GM12878 (cell line): Measurements from ENCODE around the gene KATNB1. TPM values are rescaled to one million over a fixed set of nuclear protein-coding genes. Genes with fewer than 3 reads are reported as not detected.

Experiments used
- ATAC-seq: fragments of 200-7000 bp; cut with Tn5 transposase; 3 replicates; pipeline ENCODE4 v1.9.1; 2020; ENCODE audit warnings: mild to moderate bottlenecking, moderate library complexity
- BruUV-seq: library from RNA; stranded (reverse); fragments of 400-500 nt; replicated peaks from 2 replicates; lab custom pipeline; 2021; lab: Mats Ljungman, UMichigan
- CTCF ChIA-PET: fragments of 300-600 bp; sonication (Branson Sonifier 250); formaldehyde crosslinking; extraction: SDS; loops from one replicate; lab custom pipeline; 2021; ENCODE audit warnings: inconsistent platforms; lab: Yijun Ruan, JAX
- POLR2A ChIA-PET: fragments of 350-600 bp; formaldehyde crosslinking; extraction: SDS; loops from one replicate; lab custom pipeline; 2021; ENCODE audit warnings: inconsistent platforms; lab: Charles Lee
- RAD21 ChIA-PET: fragments of 300-600 bp; sonication (Branson Sonifier 250); formaldehyde crosslinking; loops from one replicate; lab custom pipeline; 2023; ENCODE audit warnings: antibody characterized with exemption; ENCODE audit not compliant: unreplicated experiment; lab: Charles Lee
- SMC1A ChIA-PET: fragments of 300-600 bp; sonication (Branson Sonifier 250); formaldehyde crosslinking; loops from one replicate; lab custom pipeline; 2023; ENCODE audit not compliant: unreplicated experiment, uncharacterized antibody; lab: Charles Lee
- DNase-seq: peaks from one replicate; pipeline ENCODE4 v3.0.0-alpha.2; 2011; ENCODE audit warnings: low read depth, low spot score
- FAIRE-seq: peaks from 3 replicates; lab custom pipeline; 2011; peaks lifted over from hg19 to GRCh38; lab: Jason Lieb, UNC
- H2AFZ ChIP-seq: 2 replicates; pipeline ENCODE4 v1.6.0; 2011; ENCODE audit warnings: low read depth, low read length, control low read depth; ENCODE audit not compliant: control insufficient read depth
- H3K27ac ChIP-seq: 2 replicates; pipeline ENCODE4 v1.5.1; 2011; ENCODE audit warnings: control low read depth; ENCODE audit not compliant: control insufficient read depth, insufficient read depth
- H3K27me3 ChIP-seq, 2 experiments: replicated peaks in 1 of 2; 2 replicates each; pipeline versions ENCODE4 v1.6.0 to v1.6.1; 2011; ENCODE audit warnings: low read length in 1 of 2; ENCODE audit not compliant: control insufficient read depth in 2 of 2, insufficient read depth in 2 of 2
- H3K36me3 ChIP-seq, 2 experiments: 2 replicates each; pipeline ENCODE4 v1.5.1; 2011; ENCODE audit warnings: low read length in 1 of 2; ENCODE audit not compliant: control insufficient read depth in 2 of 2, insufficient read depth in 2 of 2
- H3K4me1 ChIP-seq: 2 replicates; pipeline ENCODE4 v1.6.1; 2011; ENCODE audit warnings: mild to moderate bottlenecking, low read length, moderate library complexity, mixed read lengths; ENCODE audit not compliant: control insufficient read depth, insufficient read depth
- H3K4me2 ChIP-seq: 2 replicates; pipeline ENCODE4 v1.6.0; 2011; ENCODE audit warnings: control low read depth; ENCODE audit not compliant: control insufficient read depth, insufficient read depth
- H3K4me3 ChIP-seq: fragments of 200-600 bp; sonication (generic); 2 replicates; pipeline ENCODE4 v1.5.1; 2016
- H3K79me2 ChIP-seq: 2 replicates; pipeline ENCODE4 v1.6.0; 2011; ENCODE audit warnings: low read length; ENCODE audit not compliant: control insufficient read depth, insufficient read depth
- H3K9ac ChIP-seq: 2 replicates; pipeline ENCODE4 v1.8.0; 2011; ENCODE audit warnings: low read length, control low read depth, mixed read lengths; ENCODE audit not compliant: control insufficient read depth, insufficient read depth
- H3K9me3 ChIP-seq: replicated peaks from 3 replicates; pipeline ENCODE4 v1.5.1; 2011; ENCODE audit warnings: mild to moderate bottlenecking, low read length; ENCODE audit not compliant: control insufficient read depth, insufficient read depth
- H4K20me1 ChIP-seq: 2 replicates; pipeline ENCODE4 v1.6.0; 2011; ENCODE audit not compliant: control insufficient read depth, insufficient read depth
- CEBPB ChIP-seq, 2 experiments: fragments of 150-350 bp in 1 of 2; IDR thresholded peaks; 2 replicates each; pipeline ENCODE4 v1.6.1; 2012 to 2014; ENCODE audit warnings: low read depth in 2 of 2, low read length in 2 of 2, borderline replicate concordance in 1 of 2, inconsistent platforms in 1 of 2
- CREM ChIP-seq: IDR thresholded peaks from 2 replicates; pipeline ENCODE4 v1.6.1; 2014; ENCODE audit warnings: antibody characterized with exemption, low read depth
- ETV6 ChIP-seq, 2 experiments: fragments of 450-650 bp in 1 of 2; IDR thresholded peaks in 1 of 2; conservative IDR thresholded peaks in 1 of 2; 2 replicates each; pipeline ENCODE4 v1.6.1; 2014; ENCODE audit warnings: antibody characterized with exemption in 1 of 2, borderline replicate concordance in 1 of 2, low read depth in 1 of 2, mild to moderate bottlenecking in 1 of 2, moderate library complexity in 1 of 2
- MTA2 ChIP-seq: fragments of 450-650 bp; IDR thresholded peaks from 2 replicates; pipeline ENCODE4 v1.6.1; 2016; ENCODE audit warnings: low read depth, mild to moderate bottlenecking, moderate library complexity
- NRF1 ChIP-seq: conservative IDR thresholded peaks from 2 replicates; pipeline ENCODE4 v1.6.1; 2011; ENCODE audit warnings: mild to moderate bottlenecking, low read depth, low read length, improper control_type of control experiment
- SIN3A ChIP-seq: IDR thresholded peaks from 2 replicates; pipeline ENCODE4 v1.6.1; 2012; ENCODE audit warnings: low read depth, low read length, improper control_type of control experiment
- SP1 ChIP-seq: IDR thresholded peaks from one replicate; pipeline ENCODE4 v1.6.1; 2011; ENCODE audit warnings: low read depth, low read length
- ZNF274 ChIP-seq: IDR thresholded peaks from one replicate; pipeline ENCODE4 v1.8.0; 2011; ENCODE audit not compliant: insufficient read length, insufficient read depth
- ZZZ3 ChIP-seq: IDR thresholded peaks from 2 replicates; pipeline ENCODE4 v1.6.1; 2011; ENCODE audit warnings: low read depth; ENCODE audit not compliant: control insufficient read depth, insufficient read length
- WGBS: methylation state at CpG from one replicate; pipeline ENCODE4 v1.1.6; 2016; ENCODE audit warnings: low lambda C conversion rate; ENCODE audit not compliant: insufficient replicate concordance, insufficient coverage; ENCODE audit errors: missing lambda C conversion rate; 5-methylcytosine and 5-hydroxymethylcytosine counted together
- in situ Hi-C: fragments of 300-500 bp; cut with MboI; formaldehyde crosslinking; loops from 9 replicates; pipeline ENCODE4 v1.14.3; 2018; ENCODE audit warnings: mixed read lengths
- intact Hi-C: fragments of 100-400 bp; cut with micrococcal nuclease; formaldehyde crosslinking; loops from one replicate; pipeline ENCODE4 v1.14.2; 2022; ENCODE audit not compliant: unreplicated experiment
- polyA plus RNA-seq, 11 experiments: library from polyadenylated mRNA; depleted of rRNA in 4 of 11; unstranded in 6 of 11; stranded (reverse) in 5 of 11; fragments of >200 nt; fragmentation: Nextera tagmentation in 4 of 11; fragmentation: Illumina TruSeq in 1 of 11; extraction: Ambion mirVana in 4 of 11; extraction: Trizol in 1 of 11; gene quantifications; 1 replicate in 1 of 11; 2 replicates in 10 of 11; pipeline versions ENCODE4 v1.2.1 to v1.2.3, GENCODE V29; 2011 to 2016; ENCODE audit warnings: inconsistent platforms in 2 of 11, missing spikeins in 2 of 11, low read depth in 1 of 11
- total RNA-seq, 4 experiments: library from RNA; depleted of rRNA in 3 of 4; stranded (reverse); fragments of >200 nt in 3 of 4; fragmentation: Illumina TruSeq in 1 of 4; extraction: Trizol in 1 of 4; gene quantifications; 2 replicates each; pipeline versions ENCODE4 v1.2.1 to v1.2.3, GENCODE V29; 2013 to 2021
- TF ChIP-seq, protein P1 (sequence below): IDR thresholded peaks from 2 replicates; pipeline ENCODE4 v1.6.1; 2012; ENCODE audit warnings: low read depth, low read length, improper control_type of control experiment
- TF ChIP-seq, protein P2 (sequence below): fragments of 450-650 bp; IDR thresholded peaks from 2 replicates; pipeline ENCODE4 v1.6.1; 2016; ENCODE audit warnings: mild to moderate bottlenecking

KATNB1 gene
- total and polyA plus RNA-seq, 10 of the 15 experiments (the other 5 are each of a cell fraction or from before 2014, with no cell fraction given) = 0.71 to 46.5 (median 19.5) TPM

DNA sequence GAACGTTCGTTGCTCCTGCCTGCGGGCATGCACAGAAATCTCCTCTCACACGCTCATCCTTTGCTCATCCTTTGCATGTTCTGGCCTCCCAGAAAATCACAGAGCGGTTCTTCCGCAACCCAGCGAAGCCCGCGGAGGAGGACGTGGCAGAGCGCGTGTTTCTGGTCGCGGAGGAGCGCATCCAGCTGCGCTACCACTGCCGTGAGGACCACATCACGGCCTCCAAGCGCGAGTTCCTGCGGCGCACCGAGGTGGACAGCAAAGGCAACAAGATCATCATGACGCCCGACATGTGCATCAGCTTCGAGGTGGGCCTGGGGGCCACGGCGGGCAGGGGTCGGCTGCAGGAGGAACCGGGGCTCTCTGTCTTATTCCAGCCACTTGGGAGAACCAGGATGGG, 9.6 kb upstream of the KATNB1 start:
- in situ Hi-C loops = no loop called here
- DNase-seq = no peak
- no peak for TF ChIP-seq SP1
- no peak for TF ChIP-seq MTA2
- TF ChIP-seq ETV6 (conservative IDR thresholded peaks at IDR 0.05 in 1 of 2, IDR thresholded peaks at IDR 0.05 in 1 of 2; ENCODE audit: borderline replicate concordance in 1 of 2, low read depth in 1 of 2) = no peak
- no peak for TF ChIP-seq NRF1
- TF ChIP-seq, protein P1, sequence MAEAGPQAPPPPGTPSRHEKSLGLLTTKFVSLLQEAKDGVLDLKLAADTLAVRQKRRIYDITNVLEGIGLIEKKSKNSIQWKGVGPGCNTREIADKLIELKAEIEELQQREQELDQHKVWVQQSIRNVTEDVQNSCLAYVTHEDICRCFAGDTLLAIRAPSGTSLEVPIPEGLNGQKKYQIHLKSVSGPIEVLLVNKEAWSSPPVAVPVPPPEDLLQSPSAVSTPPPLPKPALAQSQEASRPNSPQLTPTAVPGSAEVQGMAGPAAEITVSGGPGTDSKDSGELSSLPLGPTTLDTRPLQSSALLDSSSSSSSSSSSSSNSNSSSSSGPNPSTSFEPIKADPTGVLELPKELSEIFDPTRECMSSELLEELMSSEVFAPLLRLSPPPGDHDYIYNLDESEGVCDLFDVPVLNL = no peak
- no peak for TF ChIP-seq SIN3A
- TF ChIP-seq CEBPB (IDR thresholded peaks at IDR 0.05; ENCODE audit: borderline replicate concordance in 1 of 2, low read depth in 2 of 2, low read length in 2 of 2) = no peak
- TF ChIP-seq, protein P2, sequence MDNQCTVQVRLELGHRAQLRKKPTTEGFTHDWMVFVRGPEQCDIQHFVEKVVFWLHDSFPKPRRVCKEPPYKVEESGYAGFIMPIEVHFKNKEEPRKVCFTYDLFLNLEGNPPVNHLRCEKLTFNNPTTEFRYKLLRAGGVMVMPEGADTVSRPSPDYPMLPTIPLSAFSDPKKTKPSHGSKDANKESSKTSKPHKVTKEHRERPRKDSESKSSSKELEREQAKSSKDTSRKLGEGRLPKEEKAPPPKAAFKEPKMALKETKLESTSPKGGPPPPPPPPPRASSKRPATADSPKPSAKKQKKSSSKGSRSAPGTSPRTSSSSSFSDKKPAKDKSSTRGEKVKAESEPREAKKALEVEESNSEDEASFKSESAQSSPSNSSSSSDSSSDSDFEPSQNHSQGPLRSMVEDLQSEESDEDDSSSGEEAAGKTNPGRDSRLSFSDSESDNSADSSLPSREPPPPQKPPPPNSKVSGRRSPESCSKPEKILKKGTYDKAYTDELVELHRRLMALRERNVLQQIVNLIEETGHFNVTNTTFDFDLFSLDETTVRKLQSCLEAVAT = no peak
- no peak for TF ChIP-seq CREM
- TF ChIP-seq ZZZ3 = no peak
- no peak for TF ChIP-seq ZNF274
- H3K9ac ChIP-seq = no peak overlapping the region
- H4K20me1 ChIP-seq = no peaks in the 10 kb centered on the region
- intact Hi-C loops = no loop called here
- ChIA-PET POLR2A (no interaction called here), RAD21 (interaction anchor here (1.1 to 1.5 kb wide), 2 partner anchors 9 to 26 kb away, joined by 4 to 5 read pairs; partner anchors contain the start of gene KATNB1), SMC1A (interaction anchor here (2.6 kb wide), 1 partner anchor 10 kb away, joined by 12 read pairs; the partner anchor contains the start of gene KATNB1), CTCF (interaction anchor here (1.3 to 1.5 kb wide), 3 partner anchors 10 to 150 kb away, joined by 3 to 4 read pairs (median 3); partner anchors contain the start of gene KATNB1)
- no peaks in the 10 kb centered on the region for H3K36me3 ChIP-seq
- H3K79me2 ChIP-seq = no peaks in the 10 kb centered on the region
- H2AFZ ChIP-seq = no peak overlapping the region
- H3K9me3 ChIP-seq = no peaks in the 10 kb centered on the region
- H3K4me2 ChIP-seq = no peak overlapping the region
- no peak overlapping the region for H3K4me3 ChIP-seq
- 80% methylated on average over 30 of the region's 30 CpGs for WGBS
- H3K27ac ChIP-seq = no peak overlapping the region
- no peaks in the 10 kb centered on the region for H3K4me1 ChIP-seq
- no TSS peak for BruUV-seq
- ATAC-seq = no peak
- H3K27me3 ChIP-seq = no peaks in the 10 kb centered on the region
- FAIRE-seq = no peak
